Natural killer cell (primary cell): ENCODE data around the gene USP33. TPM values are rescaled to one million over a fixed set of nuclear protein-coding genes. Genes with fewer than 3 reads are reported as not detected.

Experiments used
- ATAC-seq, 3 donors: fragments of 150-1000 bp in 2 of 3; fragments of 200-7000 bp in 1 of 3; cut with Tn5 transposase; 1 replicate in 1 of 3; 2 replicates in 2 of 3; pipeline ENCODE4 v1.10.0; 2021; ENCODE audit warnings: mild to moderate bottlenecking in 2 of 3, moderate library complexity in 2 of 3
- DNase-seq, 2 donors: peaks; one replicate each; pipeline versions ENCODE4 v3.0.0 to v3.0.0-alpha.2; 2013 to 2021; ENCODE audit warnings: mixed read lengths in 1 of 2
- H3K27ac ChIP-seq: one replicate; pipeline ENCODE4 v1.5.1; 2013; ENCODE audit warnings: mild to moderate bottlenecking, low read length
- H3K27me3 ChIP-seq: one replicate; pipeline ENCODE4 v1.6.1; 2013; ENCODE audit warnings: low read length; ENCODE audit not compliant: control insufficient read depth, insufficient read depth
- H3K36me3 ChIP-seq: one replicate; pipeline ENCODE4 v1.6.1; 2013; ENCODE audit warnings: low read length; ENCODE audit not compliant: control insufficient read depth, insufficient read depth
- H3K4me1 ChIP-seq: one replicate; pipeline ENCODE4 v1.6.1; 2013; ENCODE audit warnings: low read length; ENCODE audit not compliant: control insufficient read depth, insufficient read depth
- H3K4me3 ChIP-seq: one replicate; pipeline ENCODE4 v1.5.1; 2013; ENCODE audit warnings: low read length
- H3K9me3 ChIP-seq: one replicate; pipeline ENCODE4 v1.6.1; 2013; ENCODE audit warnings: low read length; ENCODE audit not compliant: control insufficient read depth, insufficient read depth
- H3K27ac Mint-ChIP-seq, 2 donors: one replicate each; pipeline ENCODE4 v1.8.0; 2022; ENCODE audit warnings: mild to moderate bottlenecking in 2 of 2, mixed read lengths in 2 of 2, moderate library complexity in 1 of 2
- H3K27me3 Mint-ChIP-seq, 2 donors: one replicate each; pipeline ENCODE4 v1.8.0; 2022; ENCODE audit warnings: low read depth in 2 of 2, mixed read lengths in 2 of 2
- H3K36me3 Mint-ChIP-seq: one replicate; pipeline ENCODE4 v1.8.0; 2022; ENCODE audit warnings: mixed read lengths
- H3K4me1 Mint-ChIP-seq, 2 donors: one replicate each; pipeline ENCODE4 v1.8.0; 2022; ENCODE audit warnings: mixed read lengths in 2 of 2
- H3K4me3 Mint-ChIP-seq: one replicate; pipeline ENCODE4 v1.8.0; 2022; ENCODE audit warnings: mild to moderate bottlenecking, moderate library complexity, mixed read lengths
- H3K9me3 Mint-ChIP-seq, 2 donors: one replicate each; pipeline ENCODE4 v1.8.0; 2022; ENCODE audit warnings: mixed read lengths in 2 of 2
- WGBS: methylation state at CpG from one replicate; pipeline ENCODE4 v1.1.7; 2013; ENCODE audit warnings: missing lambda C conversion rate; ENCODE audit not compliant: insufficient coverage; 5-methylcytosine and 5-hydroxymethylcytosine counted together
- intact Hi-C: fragments of 100-400 bp; cut with micrococcal nuclease; formaldehyde crosslinking; loops from one replicate; pipeline ENCODE4 v1.14.2; 2022
- total RNA-seq, 4 donors: library from RNA; stranded (reverse); fragments of 120-200 nt in 1 of 4; gene quantifications; one replicate each; pipeline versions ENCODE4 v1.2.3 to v1.2.4, GENCODE V29; 2013 to 2022
- TF ChIP-seq, protein P1 (sequence below): fragments of 200-600 bp; IDR thresholded peaks from one replicate; pipeline ENCODE4 v1.8.0; 2022; ENCODE audit warnings: antibody characterized with exemption

Gene USP33
- total RNA-seq: 100 to 1,000 TPM in 2 of 3 donors, 10 to 100 TPM in 1; 88.1 to 112 (median 101) TPM
- total RNA-seq (2013): 149 TPM

DNA sequence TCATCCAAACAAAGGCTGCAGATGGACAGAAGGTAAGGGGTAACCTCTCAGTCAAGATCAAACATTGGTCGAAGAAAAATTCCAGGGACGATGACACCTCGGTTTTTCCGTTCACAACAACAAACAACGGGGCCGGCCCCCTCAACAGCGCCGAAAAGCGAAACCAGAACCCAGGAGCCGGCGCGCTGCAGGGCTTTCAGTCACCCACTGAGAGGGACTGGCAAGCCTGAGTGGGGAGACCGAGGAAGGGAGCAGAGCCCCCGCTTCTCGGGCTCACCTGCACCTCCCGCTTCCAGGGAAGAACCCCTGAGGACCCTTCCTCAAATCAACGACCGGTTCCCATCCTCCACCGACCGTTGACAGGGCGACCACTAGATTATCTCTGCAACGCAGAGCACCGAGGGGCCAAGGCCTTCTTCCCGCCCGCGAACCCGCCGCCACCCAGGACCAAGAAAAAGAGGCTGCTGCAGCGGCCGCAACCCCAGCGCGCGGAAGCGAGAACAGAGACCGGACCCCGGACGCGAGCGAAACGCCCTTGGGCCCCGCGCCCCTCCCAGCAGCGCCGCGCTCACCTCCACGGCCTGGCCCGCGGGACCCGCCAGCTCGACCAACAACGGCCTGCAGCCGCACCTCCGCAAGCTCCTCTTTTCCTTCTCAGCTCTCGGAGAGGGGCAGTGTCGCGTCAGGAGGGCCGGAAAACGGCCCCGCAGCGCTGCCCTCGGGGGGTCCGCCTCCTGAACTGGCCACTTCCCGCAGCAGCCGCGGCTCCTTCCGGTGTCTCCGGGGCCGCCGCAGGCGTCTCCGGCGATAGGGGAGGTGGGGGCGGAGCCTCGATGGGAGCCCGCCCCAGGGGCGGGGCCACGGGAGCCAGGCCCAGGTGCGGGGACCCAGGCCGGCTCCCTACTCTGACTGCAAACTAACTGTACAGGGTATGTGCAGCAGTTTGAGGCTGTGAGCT lies at the start of gene USP33:
TSS of gene USP33 (minus strand) at position 782 of the 958 bp plus-strand sequence. CDS start 18,155 bp downstream, outside the sequence.
- peaks cover 8% of the 10 kb centered on the region for H3K4me1 ChIP-seq
- peak within 1 kb of the TSS; percentile 93 for H3K4me3 ChIP-seq

DNA sequence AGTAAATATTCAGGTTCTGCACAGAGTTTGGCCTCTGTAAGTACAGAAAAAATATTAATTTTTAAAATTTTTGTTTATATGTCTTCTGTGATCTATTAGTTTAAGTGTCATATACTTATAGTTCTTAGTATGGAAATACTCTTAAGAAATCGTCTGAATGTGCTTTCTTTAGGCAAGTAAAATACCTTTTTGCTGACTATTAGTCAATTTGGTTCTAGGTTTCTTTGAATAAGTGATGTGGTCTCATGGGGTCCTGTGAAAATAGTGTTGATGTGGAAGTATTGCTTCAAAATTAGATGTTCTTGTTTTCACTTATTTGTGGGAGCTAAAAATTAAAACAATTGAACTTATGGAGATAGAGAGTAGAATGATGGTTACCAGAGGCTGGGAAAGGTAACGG lies 43.7 kb upstream of the USP33 start:
- 75% methylated on average over 2 of the region's 2 CpGs for WGBS
- H3K27ac Mint-ChIP-seq: no peak overlapping the region

More for the DNA sequence above, at the start of gene USP33:
- ATAC-seq: peak; percentile 87 to 97 (median 92)
- H3K4me1 Mint-ChIP-seq: peaks cover 35 to 36% of the 10 kb centered on the region in 2 donors
- intact Hi-C loops: loop anchor here (1.0 to 2.0 kb wide), 3 partner anchors 20 to 219 kb away; partner anchors contain the start of genes FUBP1, MIGA1 and ZZZ3
- Histone ChIP-seq H3K9me3 (no peaks in the 10 kb centered on the region), H3K27me3 (no peaks in the 10 kb centered on the region), H3K27ac (peak within 1 kb of the TSS; percentile 87), H3K36me3 (no peaks in the 10 kb centered on the region)
- no peaks in the 10 kb centered on the region for H3K36me3 Mint-ChIP-seq
- H3K9me3 Mint-ChIP-seq: no peaks in the 10 kb centered on the region
- TF ChIP-seq, protein P1, sequence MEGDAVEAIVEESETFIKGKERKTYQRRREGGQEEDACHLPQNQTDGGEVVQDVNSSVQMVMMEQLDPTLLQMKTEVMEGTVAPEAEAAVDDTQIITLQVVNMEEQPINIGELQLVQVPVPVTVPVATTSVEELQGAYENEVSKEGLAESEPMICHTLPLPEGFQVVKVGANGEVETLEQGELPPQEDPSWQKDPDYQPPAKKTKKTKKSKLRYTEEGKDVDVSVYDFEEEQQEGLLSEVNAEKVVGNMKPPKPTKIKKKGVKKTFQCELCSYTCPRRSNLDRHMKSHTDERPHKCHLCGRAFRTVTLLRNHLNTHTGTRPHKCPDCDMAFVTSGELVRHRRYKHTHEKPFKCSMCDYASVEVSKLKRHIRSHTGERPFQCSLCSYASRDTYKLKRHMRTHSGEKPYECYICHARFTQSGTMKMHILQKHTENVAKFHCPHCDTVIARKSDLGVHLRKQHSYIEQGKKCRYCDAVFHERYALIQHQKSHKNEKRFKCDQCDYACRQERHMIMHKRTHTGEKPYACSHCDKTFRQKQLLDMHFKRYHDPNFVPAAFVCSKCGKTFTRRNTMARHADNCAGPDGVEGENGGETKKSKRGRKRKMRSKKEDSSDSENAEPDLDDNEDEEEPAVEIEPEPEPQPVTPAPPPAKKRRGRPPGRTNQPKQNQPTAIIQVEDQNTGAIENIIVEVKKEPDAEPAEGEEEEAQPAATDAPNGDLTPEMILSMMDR: no peak
- peak within 1 kb of the TSS; percentile 94 for H3K4me3 Mint-ChIP-seq
- no peaks in the 10 kb centered on the region for H3K27me3 Mint-ChIP-seq
- peak; percentile 95 for DNase-seq
- H3K27ac Mint-ChIP-seq: peak within 1 kb of the TSS; percentile 97
- WGBS: under 1% methylated on average over 79 of the region's 79 CpGs

DNA sequence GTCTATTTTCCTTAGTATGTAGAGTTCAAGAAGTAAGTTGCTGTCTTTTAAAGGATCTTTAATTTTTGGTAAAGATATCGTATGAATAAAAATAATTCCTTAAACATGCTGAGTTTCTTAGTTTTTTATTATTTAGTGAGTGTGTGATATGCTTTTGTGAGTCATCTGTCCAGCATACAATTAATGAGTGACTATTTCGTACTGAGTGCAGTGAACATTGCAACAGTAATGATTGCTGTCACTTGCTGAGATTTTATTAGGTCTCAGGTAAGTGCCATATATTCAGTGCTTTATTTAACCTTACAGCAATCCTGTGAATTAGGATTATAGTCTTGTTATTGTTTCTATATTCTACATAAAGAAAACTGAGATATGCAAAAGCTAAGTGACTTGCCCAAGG lies 42.4 kb upstream of the USP33 start:
- intact Hi-C loops: no loop called here
- peaks cover 8% of the 10 kb centered on the region for H3K36me3 Mint-ChIP-seq

More for the DNA sequence above, 43.7 kb upstream of the USP33 start:
- Histone ChIP-seq H3K4me3 (no peak overlapping the region), H3K27me3 (no peaks in the 10 kb centered on the region), H3K9me3 (no peaks in the 10 kb centered on the region), H3K27ac (no peak overlapping the region), H3K36me3 (peaks cover 41% of the 10 kb centered on the region), H3K4me1 (no peaks in the 10 kb centered on the region)
- intact Hi-C loops: no loop called here
- Mint-ChIP-seq H3K4me3 (no peak overlapping the region), H3K36me3 (peaks cover 7% of the 10 kb centered on the region), H3K27me3 (no peaks in the 10 kb centered on the region), H3K4me1 (peaks cover 0 to 12% of the 10 kb centered on the region in 2 donors), H3K9me3 (no peaks in the 10 kb centered on the region)
- no peak for ATAC-seq
- DNase-seq: no peak
- TF ChIP-seq, protein P1: no peak

More for the DNA sequence above, 42.4 kb upstream of the USP33 start:
- ATAC-seq (no peak), DNase-seq (no peak)
- Histone ChIP-seq H3K4me1 (no peaks in the 10 kb centered on the region), H3K9me3 (no peaks in the 10 kb centered on the region), H3K36me3 (peaks cover 33% of the 10 kb centered on the region), H3K27ac (no peak overlapping the region), H3K27me3 (no peaks in the 10 kb centered on the region), H3K4me3 (no peak overlapping the region)
- TF ChIP-seq, protein P1: no peak
- Mint-ChIP-seq H3K27me3 (no peaks in the 10 kb centered on the region), H3K9me3 (no peaks in the 10 kb centered on the region), H3K27ac (no peak overlapping the region), H3K4me1 (peaks cover 9 to 17% of the 10 kb centered on the region in 2 donors), H3K4me3 (no peak overlapping the region)
- WGBS: 100% methylated on average over 2 of the region's 2 CpGs
